Kidney (tissue), 14 donors: Measurements from ENCODE around the gene NPAS3. TPM values are rescaled to one million over a fixed set of nuclear protein-coding genes. Genes with fewer than 3 reads are reported as not detected.

Experiments used
- DNase-seq, 5 donors: peaks; one replicate each; pipeline ENCODE4 v3.0.0-alpha.2; 2013 to 2020
- FAIRE-seq: peaks from 2 replicates; lab custom pipeline; 2012; peaks lifted over from hg19 to GRCh38; lab: Jason Lieb, UNC
- H3K27ac ChIP-seq, 2 donors: one replicate each; pipeline ENCODE4 v1.7.0; 2013; ENCODE audit warnings: low read depth in 2 of 2, low read length in 2 of 2, inconsistent platforms in 1 of 2
- H3K27me3 ChIP-seq: one replicate; pipeline ENCODE4 v1.7.1; 2013; ENCODE audit warnings: low read length, inconsistent platforms; ENCODE audit not compliant: control insufficient read depth, insufficient read depth
- H3K36me3 ChIP-seq, 3 donors: one replicate each; pipeline versions ENCODE4 v1.7.0 to v1.7.1; 2013; ENCODE audit warnings: low read length in 3 of 3, control low read depth in 1 of 3, inconsistent platforms in 1 of 3; ENCODE audit not compliant: insufficient read depth in 3 of 3, control insufficient read depth in 2 of 3
- H3K4me1 ChIP-seq, 3 donors: one replicate each; pipeline versions ENCODE4 v1.7.0 to v1.7.1; 2013; ENCODE audit warnings: low read length in 3 of 3, inconsistent platforms in 1 of 3, low read depth in 1 of 3; ENCODE audit not compliant: control insufficient read depth in 2 of 3, insufficient read depth in 2 of 3
- H3K4me3 ChIP-seq, 3 donors: one replicate each; pipeline versions ENCODE4 v1.7.0 to v1.8.1; 2013; ENCODE audit warnings: low read length in 3 of 3, control low read depth in 1 of 3, inconsistent platforms in 1 of 3
- H3K9ac ChIP-seq, 3 donors: one replicate each; pipeline versions ENCODE4 v1.7.0 to v1.7.1; 2013; ENCODE audit warnings: low read length in 3 of 3, control low read depth in 1 of 3, inconsistent platforms in 1 of 3
- H3K9me3 ChIP-seq, 3 donors: one replicate each; pipeline versions ENCODE4 v1.7.0 to v1.7.1; 2013; ENCODE audit warnings: low read length in 3 of 3, control low read depth in 1 of 3, inconsistent platforms in 1 of 3; ENCODE audit not compliant: control insufficient read depth in 2 of 3, insufficient read depth in 1 of 3
- CTCF ChIP-seq: IDR thresholded peaks from 3 replicates; pipeline ENCODE4 v1.5.1; 2012; ENCODE audit warnings: mild to moderate bottlenecking, moderate library complexity, borderline replicate concordance; ENCODE audit not compliant: insufficient read depth; ENCODE audit errors: extremely low read depth
- intact Hi-C: fragments of 100-400 bp; cut with DNase I; formaldehyde crosslinking; loops from one replicate; pipeline ENCODE4 v1.11.1; 2022
- polyA plus RNA-seq: library from polyadenylated mRNA; stranded (reverse); fragments of 350-450 nt; fragmentation: Illumina TruSeq; extraction: RNeasy Lipid Tissue Mini Kit (QIAGEN cat#74804); gene quantifications from one replicate; pipeline ENCODE4 v1.2.3, GENCODE V29; 2014; ENCODE audit warnings: low read depth, low replicate concordance; ENCODE audit not compliant: insufficient read depth
- total RNA-seq: library from RNA; stranded (reverse); fragmentation: NEBNext Ultra II Directional; extraction: Animal tissue kit (Norgen Biotek cat#: 25700); gene quantifications from one replicate; pipeline ENCODE4 v1.2.1, GENCODE V29; 2021
- donor health status: control.
- donor health status: control.
- donor health status: control.
- donor health status: control.
- donor health status: control.
- donor health status: DM: yes; HTN: yes; CAD: no.
- donor health status: Normal renal cell carcinoma (clear cell type).

Gene NPAS3
- total and polyA plus RNA-seq, 2 donors from 2014 or later = 0.82 to 5.0 TPM

GRCh38 chr14:33781236-33781635 lies 842.6 kb downstream of the NPAS3 start:
- no peaks in the 10 kb centered on the region for H3K27me3 ChIP-seq
- no peaks in the 10 kb centered on the region for H3K36me3 ChIP-seq
- H3K4me1 ChIP-seq = no peaks in the 10 kb centered on the region
- H3K9me3 ChIP-seq = no peaks in the 10 kb centered on the region
- no peak overlapping the region for H3K9ac ChIP-seq
- TF ChIP-seq CTCF = no peak
- no peak overlapping the region for H3K27ac ChIP-seq
- intact Hi-C loops = no loop called here
- no peak overlapping the region for H3K4me3 ChIP-seq
- FAIRE-seq (no peak), DNase-seq (no peak)

- no peak overlapping the region for H3K4me3 ChIP-seq
- intact Hi-C loops = no loop called here
- H3K4me1 ChIP-seq = no peaks in the 10 kb centered on the region
- H3K9ac ChIP-seq = no peak overlapping the region
- H3K9me3 ChIP-seq = no peaks in the 10 kb centered on the region
- no peak for TF ChIP-seq CTCF
- FAIRE-seq (no peak), DNase-seq (peak in 3 of 5 donors; percentile 36 to 41 (median 41))
- no peaks in the 10 kb centered on the region for H3K36me3 ChIP-seq
- no peaks in the 10 kb centered on the region for H3K27me3 ChIP-seq
- no peak overlapping the region for H3K27ac ChIP-seq
Measured at GRCh38 chr14:33782923-33783322, 844.2 kb downstream of the NPAS3 start.

GRCh38 chr14:33786091-33786825 lies 847.6 kb downstream of the NPAS3 start:
- intact Hi-C loops = no loop called here

More at GRCh38 chr14:33786091-33786825, 847.6 kb downstream of the NPAS3 start:
- Histone ChIP-seq H3K36me3 (no peaks in the 10 kb centered on the region), H3K27ac (no peak overlapping the region), H3K9me3 (no peaks in the 10 kb centered on the region), H3K27me3 (no peaks in the 10 kb centered on the region), H3K4me3 (no peak overlapping the region), H3K4me1 (no peaks in the 10 kb centered on the region), H3K9ac (no peak overlapping the region)
- TF ChIP-seq CTCF = no peak
- FAIRE-seq = no peak
- no peak for DNase-seq
